ENCODE measurements around the gene TRIP12. TPM values are rescaled to one million over a fixed set of nuclear protein-coding genes. Genes with fewer than 3 reads are reported as not detected.
"Not testable (repeated sequence)": the region's sequence is repeated elsewhere in the genome, so short reads cannot be mapped to it uniquely, and the experiment has no call there.

The TRIP12 gene
- polyA plus RNA-seq, 3 donors, result 22.2 to 56.7 (median 44.0) TPM

DNA sequence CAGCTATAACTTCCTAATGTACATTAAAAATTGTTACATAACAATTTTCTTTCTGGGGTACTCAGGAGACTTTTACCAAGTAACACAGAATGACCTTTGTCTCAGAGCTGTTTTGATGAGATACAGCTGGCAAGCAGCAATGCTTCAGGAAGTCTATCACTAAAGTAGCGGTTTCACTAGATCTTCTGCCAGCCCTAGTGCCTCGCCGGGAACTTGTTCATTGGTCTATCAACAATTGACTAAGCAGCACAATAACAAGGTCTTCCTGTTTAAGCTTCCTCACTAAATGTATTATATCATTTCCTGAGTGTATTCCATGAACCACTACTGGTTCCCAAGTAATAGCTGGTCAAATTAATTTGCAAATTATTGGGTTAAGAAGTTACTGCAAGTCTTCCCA, 69.2 kb downstream of the TRIP12 start:
- Mint-ChIP-seq H3K4me1 (peaks cover 14% of the 10 kb centered on the region), H3K27me3 (ENCODE audit: low read depth in 3 of 3) (peaks cover 0 to 1% (median 0%) of the 10 kb centered on the region in 3 donors), H3K36me3 (peaks cover 44 to 64% of the 10 kb centered on the region in 2 donors), H3K27ac (peak overlapping the region in 1 of 7 donors; percentile 63), H3K9me3 (no peaks in the 10 kb centered on the region), H3K4me3 (no peak overlapping the region)
- H3K9me3 ChIP-seq (replicated peaks in 1 of 2; ENCODE audit: control insufficient read depth in 1 of 2, insufficient read depth in 1 of 2, low read length in 2 of 2), result no peaks in the 10 kb centered on the region
- no peak overlapping the region for H3K4me3 ChIP-seq (replicated peaks in 1 of 3; ENCODE audit: low read depth in 2 of 3, low read length in 3 of 3)
- intact Hi-C loops (cut with micrococcal nuclease), result no loop called here
- peaks cover 96% of the 10 kb centered on the region for H4K20me1 ChIP-seq (ENCODE audit: insufficient read depth, low read length)
- peaks cover 60% of the 10 kb centered on the region for H3K79me2 ChIP-seq (ENCODE audit: insufficient read depth, low read length)
- H3K27me3 ChIP-seq (ENCODE audit: control insufficient read depth in 2 of 2, insufficient read depth in 2 of 2, low read length in 2 of 2), result no peaks in the 10 kb centered on the region
- TF ChIP-seq, protein P1, sequence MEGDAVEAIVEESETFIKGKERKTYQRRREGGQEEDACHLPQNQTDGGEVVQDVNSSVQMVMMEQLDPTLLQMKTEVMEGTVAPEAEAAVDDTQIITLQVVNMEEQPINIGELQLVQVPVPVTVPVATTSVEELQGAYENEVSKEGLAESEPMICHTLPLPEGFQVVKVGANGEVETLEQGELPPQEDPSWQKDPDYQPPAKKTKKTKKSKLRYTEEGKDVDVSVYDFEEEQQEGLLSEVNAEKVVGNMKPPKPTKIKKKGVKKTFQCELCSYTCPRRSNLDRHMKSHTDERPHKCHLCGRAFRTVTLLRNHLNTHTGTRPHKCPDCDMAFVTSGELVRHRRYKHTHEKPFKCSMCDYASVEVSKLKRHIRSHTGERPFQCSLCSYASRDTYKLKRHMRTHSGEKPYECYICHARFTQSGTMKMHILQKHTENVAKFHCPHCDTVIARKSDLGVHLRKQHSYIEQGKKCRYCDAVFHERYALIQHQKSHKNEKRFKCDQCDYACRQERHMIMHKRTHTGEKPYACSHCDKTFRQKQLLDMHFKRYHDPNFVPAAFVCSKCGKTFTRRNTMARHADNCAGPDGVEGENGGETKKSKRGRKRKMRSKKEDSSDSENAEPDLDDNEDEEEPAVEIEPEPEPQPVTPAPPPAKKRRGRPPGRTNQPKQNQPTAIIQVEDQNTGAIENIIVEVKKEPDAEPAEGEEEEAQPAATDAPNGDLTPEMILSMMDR (IDR thresholded peaks at IDR 0.05), result no peak
- H3K36me3 ChIP-seq (replicated peaks in 1 of 2; ENCODE audit: control insufficient read depth in 1 of 2, insufficient read depth in 2 of 2, low read length in 2 of 2), result peaks cover 23 to 77% of the 10 kb centered on the region in 2 donors
- H3K4me1 ChIP-seq (ENCODE audit: control insufficient read depth in 1 of 2, insufficient read depth in 2 of 2, low read length in 2 of 2), result peaks cover 0 to 4% of the 10 kb centered on the region in 2 donors
- no peak overlapping the region for H3K9ac ChIP-seq (ENCODE audit: insufficient read depth, low read length, poor library complexity, severe bottlenecking)
- peak in 2 of 3 donors; percentile 3 to 14 for DNase-seq
- WGBS (ENCODE audit: insufficient coverage), result no CpG with 5 or more reads among the region's 3 CpGs
- H3K27ac ChIP-seq (ENCODE audit: low read depth in 1 of 2, low read length in 2 of 2), result peak overlapping the region in 1 of 2 donors; percentile 47
- no peak overlapping the region for H3K4me2 ChIP-seq (replicated peaks; ENCODE audit: extremely low read depth, low read length, poor library complexity, severe bottlenecking)
- no peak overlapping the region for H2AFZ ChIP-seq (ENCODE audit: insufficient read depth, low read depth, low read length, poor library complexity, severe bottlenecking)

DNA sequence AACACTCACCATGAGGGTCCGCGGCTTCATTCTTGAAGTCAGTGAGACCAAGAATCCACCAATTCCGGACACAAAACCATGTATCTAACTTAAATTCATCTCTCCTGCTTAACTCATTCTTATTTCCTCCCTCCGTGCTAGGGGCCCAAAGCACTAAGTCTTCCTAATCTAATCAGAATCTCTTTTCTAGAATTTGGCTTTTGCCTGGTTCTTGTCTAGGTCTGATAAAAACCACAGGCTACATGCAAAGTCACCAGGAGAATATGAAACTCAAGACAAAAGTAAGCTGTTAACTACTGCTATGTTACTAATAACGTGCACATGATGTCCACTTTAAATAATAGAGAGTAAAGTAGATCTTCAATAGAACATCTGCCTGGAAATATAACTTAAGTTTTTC, 69.9 kb downstream of the TRIP12 start:
- H4K20me1 ChIP-seq (ENCODE audit: insufficient read depth, low read length), result peaks cover 96% of the 10 kb centered on the region
- H3K4me1 ChIP-seq (ENCODE audit: control insufficient read depth in 1 of 2, insufficient read depth in 2 of 2, low read length in 2 of 2), result peaks cover 0 to 4% of the 10 kb centered on the region in 2 donors
- intact Hi-C loops (cut with micrococcal nuclease), result no loop called here
- H3K79me2 ChIP-seq (ENCODE audit: insufficient read depth, low read length), result peaks cover 67% of the 10 kb centered on the region
- H3K27ac Mint-ChIP-seq, result peak overlapping the region in 2 of 7 donors; percentile 31 to 35
- no peak overlapping the region for H3K27ac ChIP-seq (ENCODE audit: low read depth in 1 of 2, low read length in 2 of 2)
- no peak overlapping the region for H3K4me2 ChIP-seq (replicated peaks; ENCODE audit: extremely low read depth, low read length, poor library complexity, severe bottlenecking)
- H3K4me3 Mint-ChIP-seq, result no peak overlapping the region
- peaks cover 0 to 1% (median 0%) of the 10 kb centered on the region in 3 donors for H3K27me3 Mint-ChIP-seq (ENCODE audit: low read depth in 3 of 3)
- H3K9ac ChIP-seq (ENCODE audit: insufficient read depth, low read length, poor library complexity, severe bottlenecking), result no peak overlapping the region
- DNase-seq, result no peak
- H3K36me3 Mint-ChIP-seq, result peaks cover 45 to 61% of the 10 kb centered on the region in 2 donors
- peaks cover 20 to 77% of the 10 kb centered on the region in 2 donors for H3K36me3 ChIP-seq (replicated peaks in 1 of 2; ENCODE audit: control insufficient read depth in 1 of 2, insufficient read depth in 2 of 2, low read length in 2 of 2)
- 94% methylated on average over 3 of the region's 5 CpGs for WGBS (ENCODE audit: insufficient coverage)
- H3K4me1 Mint-ChIP-seq, result peaks cover 11% of the 10 kb centered on the region
- H3K9me3 ChIP-seq (replicated peaks in 1 of 2; ENCODE audit: control insufficient read depth in 1 of 2, insufficient read depth in 1 of 2, low read length in 2 of 2), result no peaks in the 10 kb centered on the region
- no peaks in the 10 kb centered on the region for H3K9me3 Mint-ChIP-seq
- no peaks in the 10 kb centered on the region for H3K27me3 ChIP-seq (ENCODE audit: control insufficient read depth in 2 of 2, insufficient read depth in 2 of 2, low read length in 2 of 2)
- no peak overlapping the region for H3K4me3 ChIP-seq (replicated peaks in 1 of 3; ENCODE audit: low read depth in 2 of 3, low read length in 3 of 3)
- TF ChIP-seq, protein P1 (IDR thresholded peaks at IDR 0.05), result no peak
- H2AFZ ChIP-seq (ENCODE audit: insufficient read depth, low read depth, low read length, poor library complexity, severe bottlenecking), result no peak overlapping the region

DNA sequence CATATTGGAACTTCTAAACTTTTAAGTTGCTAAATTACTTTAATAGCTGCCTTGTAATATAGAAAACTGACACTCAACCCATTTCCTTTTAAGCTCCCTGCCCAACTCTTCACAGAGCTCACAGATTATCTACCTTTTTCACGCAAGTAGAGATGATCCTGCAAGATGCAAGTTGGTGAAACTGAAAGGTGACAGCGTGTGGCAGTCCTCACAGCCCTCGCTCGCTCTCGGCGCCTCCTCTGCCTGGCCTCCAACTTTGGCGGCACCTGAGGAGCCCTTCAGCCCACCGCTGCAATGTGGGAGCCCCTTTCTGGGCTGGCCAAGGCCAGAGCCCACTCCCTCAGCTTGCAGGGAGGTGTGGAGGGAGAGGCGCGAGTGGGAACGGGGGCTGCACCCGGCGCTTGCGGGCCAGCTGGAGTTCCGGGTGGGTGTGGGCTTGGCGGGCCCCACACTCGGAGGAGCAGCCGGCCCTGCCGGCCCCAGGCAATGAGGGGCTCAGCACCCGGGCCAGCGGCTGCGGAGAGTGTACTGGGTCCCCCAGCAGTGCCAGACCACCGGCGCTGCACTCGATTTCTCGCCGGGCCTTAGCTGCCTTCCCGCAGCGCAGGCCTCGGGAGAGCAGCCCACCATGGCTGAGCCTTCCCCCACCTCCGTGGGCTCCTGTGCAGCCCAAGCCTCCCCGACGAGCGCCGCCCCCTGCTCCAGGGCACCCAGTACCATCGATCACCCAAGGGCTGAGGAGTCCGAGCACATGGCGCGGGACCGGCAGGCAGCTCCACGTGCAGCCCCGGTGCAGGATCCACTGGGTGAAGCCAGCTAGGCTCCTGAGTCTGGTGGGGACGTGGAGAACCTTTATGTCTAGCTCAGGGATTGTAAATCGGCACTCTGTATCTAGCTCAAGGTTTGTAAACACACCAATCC, 71.2 kb downstream of the TRIP12 start:
- peaks cover 11% of the 10 kb centered on the region for H3K4me1 Mint-ChIP-seq
- H3K36me3 Mint-ChIP-seq, result peaks cover 46 to 64% of the 10 kb centered on the region in 2 donors
- peaks cover 21 to 77% of the 10 kb centered on the region in 2 donors for H3K36me3 ChIP-seq (replicated peaks in 1 of 2; ENCODE audit: control insufficient read depth in 1 of 2, insufficient read depth in 2 of 2, low read length in 2 of 2)
- H3K4me3 ChIP-seq (replicated peaks in 1 of 3; ENCODE audit: low read depth in 2 of 3, low read length in 3 of 3); H3K9me3 ChIP-seq (replicated peaks in 1 of 2; ENCODE audit: control insufficient read depth in 1 of 2, insufficient read depth in 1 of 2, low read length in 2 of 2); H3K27me3 Mint-ChIP-seq (ENCODE audit: low read depth in 3 of 3); H3K27me3 ChIP-seq (ENCODE audit: control insufficient read depth in 2 of 2, insufficient read depth in 2 of 2, low read length in 2 of 2); intact Hi-C loops (cut with micrococcal nuclease); H3K27ac Mint-ChIP-seq; H3K4me1 ChIP-seq (ENCODE audit: control insufficient read depth in 1 of 2, insufficient read depth in 2 of 2, low read length in 2 of 2); DNase-seq; H3K4me3 Mint-ChIP-seq; H3K9ac ChIP-seq (ENCODE audit: insufficient read depth, low read length, poor library complexity, severe bottlenecking); H3K27ac ChIP-seq (ENCODE audit: low read depth in 1 of 2, low read length in 2 of 2); H3K9me3 Mint-ChIP-seq; H2AFZ ChIP-seq (ENCODE audit: insufficient read depth, low read depth, low read length, poor library complexity, severe bottlenecking); H3K4me2 ChIP-seq (replicated peaks; ENCODE audit: extremely low read depth, low read length, poor library complexity, severe bottlenecking): not testable (repeated sequence)
- H4K20me1 ChIP-seq (ENCODE audit: insufficient read depth, low read length), result peaks cover 96% of the 10 kb centered on the region
- WGBS (ENCODE audit: insufficient coverage), result 97% methylated on average over 38 of the region's 44 CpGs
- peaks cover 72% of the 10 kb centered on the region for H3K79me2 ChIP-seq (ENCODE audit: insufficient read depth, low read length)
